ENCODE data around the gene EIF4E1B.

Gene EIF4E1B

DNA sequence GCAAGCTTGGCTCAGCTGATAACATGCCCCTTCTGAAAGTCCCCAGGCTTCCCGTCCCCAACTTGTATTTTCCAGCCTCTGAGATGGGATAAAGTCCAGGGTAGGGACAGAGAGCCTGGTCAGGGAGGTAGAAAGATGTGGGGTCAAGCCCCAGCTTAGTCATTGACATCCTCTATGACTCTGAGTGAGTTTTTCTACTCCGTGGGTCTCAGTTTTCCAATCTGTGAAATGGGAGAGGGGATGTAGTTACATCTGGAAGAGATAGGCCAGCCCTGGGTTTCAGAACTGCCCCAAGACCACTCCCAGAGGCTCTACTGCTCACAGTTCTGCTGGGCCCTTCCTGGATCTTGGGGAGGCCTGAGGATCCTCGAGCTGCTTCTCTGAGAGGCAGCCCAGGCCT is 23.6 kb upstream of the EIF4E1B start:
- DNase-seq: no peak

DNA sequence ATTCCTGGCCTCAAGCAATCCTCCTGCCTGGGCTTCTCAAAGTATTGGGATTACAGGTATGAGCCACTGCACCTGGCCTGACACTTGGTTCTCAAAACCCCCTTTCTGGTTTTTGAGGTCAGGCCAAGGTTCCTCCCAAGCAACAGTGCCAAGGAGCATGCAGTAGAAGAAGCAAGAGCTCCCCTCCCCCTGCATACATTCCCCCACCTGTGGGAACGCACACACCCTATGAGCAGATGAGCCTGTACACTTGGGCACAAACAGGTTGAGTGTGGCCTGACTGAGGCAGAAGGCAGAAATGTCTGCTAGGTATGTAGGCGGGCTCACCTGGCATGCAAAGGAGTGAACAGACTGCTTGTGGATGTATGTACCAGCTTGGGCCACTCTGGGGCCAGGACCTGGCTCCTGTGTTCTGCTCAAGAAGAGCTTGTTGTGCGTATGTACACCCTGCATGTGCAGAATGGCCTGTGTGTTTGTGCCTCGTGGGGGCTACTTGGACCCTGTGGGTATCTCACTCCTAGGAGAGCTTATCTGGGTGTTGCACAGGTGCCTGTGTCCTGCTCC is 22.3 kb upstream of the EIF4E1B start:
- no peak for DNase-seq

DNA sequence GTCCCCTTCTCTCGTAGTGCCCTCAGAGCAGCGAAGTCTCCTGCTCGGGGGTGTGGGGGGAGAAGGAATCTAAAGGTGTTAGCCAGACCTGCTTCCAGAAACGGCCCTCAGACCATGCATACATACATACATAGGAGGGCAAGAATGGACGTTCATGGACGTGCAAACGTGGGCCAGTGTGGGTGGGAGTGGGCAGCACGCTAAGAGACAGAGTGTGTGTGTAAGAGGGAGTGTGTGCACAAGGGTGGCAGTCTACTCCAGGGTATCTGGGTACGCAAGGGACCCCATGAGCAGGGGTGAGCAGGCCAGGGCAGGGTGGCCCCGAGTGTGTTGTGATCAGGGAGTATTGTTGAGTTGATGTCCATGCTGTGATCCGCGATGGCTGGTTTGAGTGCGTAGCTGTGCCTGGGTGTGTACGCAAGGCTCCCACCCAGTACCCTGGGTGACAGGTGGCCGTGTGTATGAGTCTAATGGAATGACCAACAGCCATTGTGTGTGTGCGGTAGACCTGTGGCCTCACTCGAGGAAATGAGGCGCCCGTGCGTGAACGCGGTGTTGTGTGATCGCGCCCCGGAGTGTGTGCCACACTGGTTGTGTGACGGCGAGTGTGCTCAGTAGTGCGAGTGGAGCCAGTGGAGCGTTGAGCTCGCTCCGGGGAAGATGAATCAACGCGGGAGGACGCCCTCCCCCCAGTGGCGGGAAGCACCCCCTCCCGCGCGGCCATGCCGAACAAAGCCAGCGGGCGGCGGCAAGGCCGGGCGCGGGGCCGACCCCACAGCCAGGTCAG is 21.3 kb upstream of the EIF4E1B start:
- DNase-seq: no peak

DNA sequence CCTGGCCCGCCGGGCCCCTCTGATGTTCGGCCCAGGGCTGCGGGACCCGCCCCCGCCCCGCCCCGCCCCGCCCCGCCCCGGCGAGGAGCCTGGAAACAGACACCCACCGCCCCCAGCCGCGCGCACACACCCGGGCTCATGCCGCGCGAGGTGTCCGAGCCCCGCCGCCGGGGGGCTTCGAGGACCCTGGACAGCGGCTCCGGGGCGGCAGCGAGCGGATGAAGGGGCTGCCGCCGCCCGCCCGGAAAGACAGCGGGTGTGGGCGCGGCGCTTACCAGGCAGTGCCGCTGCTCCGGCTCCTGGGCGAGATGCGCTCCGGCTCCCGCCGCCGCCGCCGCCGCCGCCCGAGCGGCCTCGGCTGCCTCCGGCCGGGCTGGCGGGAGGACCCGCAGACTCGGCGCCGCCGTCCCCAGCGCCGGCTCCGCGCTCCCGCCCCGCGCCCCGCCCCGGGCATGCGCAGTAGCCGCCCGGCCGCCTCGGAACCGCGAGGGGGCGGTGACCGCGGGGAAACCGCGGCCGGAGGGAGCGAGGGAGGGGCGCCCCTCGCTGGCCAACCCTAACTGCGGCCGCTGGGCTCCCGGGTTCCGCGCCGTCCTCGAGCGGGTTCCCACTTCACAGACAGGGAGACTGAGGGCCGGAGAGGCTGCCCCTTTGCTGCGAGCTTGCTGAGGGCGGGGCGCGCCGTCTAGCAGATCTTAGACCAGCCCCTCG is 20.6 kb upstream of the EIF4E1B start, which contains the start of gene GPRIN1:
Gene GPRIN1 (minus strand): TSS at position 433 of the 711 bp plus-strand sequence. CDS start 10,322 bp downstream, outside the sequence.
- DNase-seq: peak; percentile 49 to 70

DNA sequence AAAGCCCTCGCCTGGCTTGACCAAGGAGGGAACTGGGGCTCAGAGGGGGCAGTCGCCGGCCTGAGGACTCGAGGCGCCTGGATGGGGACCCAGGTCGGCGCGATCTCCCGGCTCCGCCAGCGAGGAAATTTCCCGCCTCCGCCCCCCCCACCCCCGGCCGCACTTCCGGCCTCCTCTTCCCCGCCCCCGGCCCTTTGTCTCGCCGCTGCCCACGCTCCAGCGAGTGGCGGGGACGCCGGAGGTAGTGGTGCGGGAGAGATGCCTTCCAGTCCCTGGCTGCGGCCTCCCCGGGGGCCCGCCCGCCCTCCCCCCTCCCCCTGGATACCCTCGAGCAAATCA is 20.1 kb upstream of the EIF4E1B start:
- DNase-seq: no peak

DNA sequence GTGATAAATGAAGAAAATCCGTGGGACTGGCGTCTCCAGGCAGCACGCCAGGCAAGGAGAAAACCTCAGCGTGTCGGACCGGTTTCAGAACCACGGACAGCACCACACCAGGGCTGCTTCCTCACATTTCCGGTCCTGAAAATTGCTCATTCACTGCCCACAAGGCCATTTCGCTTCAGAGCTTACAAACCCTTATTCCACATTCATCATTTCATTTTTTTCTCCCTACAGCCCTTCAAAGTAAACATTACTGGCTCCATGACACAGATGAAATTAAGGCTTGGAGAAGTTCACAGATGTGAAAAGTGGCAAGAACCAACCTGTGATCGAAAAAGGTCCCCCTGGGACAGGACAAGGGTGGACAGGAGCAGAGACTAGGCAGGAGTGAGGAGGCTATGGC is 19.0 kb upstream of the EIF4E1B start:
- peak; percentile 52 to 53 for DNase-seq

DNA sequence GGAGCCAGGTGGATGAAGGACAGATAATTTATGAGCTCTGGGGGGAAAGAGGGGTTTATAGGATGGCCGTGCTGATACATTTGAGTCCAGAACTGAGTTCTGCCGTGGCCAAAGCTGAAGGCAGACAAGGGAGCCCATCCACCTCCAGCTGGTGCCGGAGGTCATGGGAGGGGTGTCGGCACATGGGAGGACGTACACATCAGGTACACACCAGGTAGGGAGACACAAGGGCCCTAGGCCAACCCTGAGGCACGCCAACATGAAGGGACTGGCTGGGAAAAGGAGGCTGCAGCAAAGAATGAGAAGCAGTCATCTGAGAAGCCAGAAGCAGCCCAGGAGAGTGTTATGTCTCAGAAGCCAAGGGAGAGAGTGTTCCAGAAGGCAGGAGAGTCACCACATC is 18.5 kb upstream of the EIF4E1B start:
- DNase-seq: no peak

DNA sequence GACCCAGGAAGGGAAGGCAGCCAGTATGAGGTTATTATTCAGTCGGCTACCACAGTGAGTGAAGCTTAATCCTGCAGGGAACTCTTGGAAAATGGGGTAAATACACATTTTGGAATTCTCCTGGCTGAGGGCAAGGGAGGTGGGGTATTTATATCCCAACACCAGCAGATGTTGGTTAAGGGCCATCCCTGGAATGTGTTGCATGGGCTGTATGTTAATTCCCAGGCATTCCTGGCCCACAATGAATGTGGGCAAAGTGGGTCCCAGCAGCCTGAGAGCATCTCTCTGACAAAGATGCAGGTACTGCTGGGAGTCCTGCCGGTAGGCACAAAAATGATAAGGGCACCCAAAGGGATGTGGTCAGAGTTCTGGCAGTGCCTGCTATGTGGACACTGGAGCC is 17.6 kb upstream of the EIF4E1B start:
- DNase-seq: no peak

DNA sequence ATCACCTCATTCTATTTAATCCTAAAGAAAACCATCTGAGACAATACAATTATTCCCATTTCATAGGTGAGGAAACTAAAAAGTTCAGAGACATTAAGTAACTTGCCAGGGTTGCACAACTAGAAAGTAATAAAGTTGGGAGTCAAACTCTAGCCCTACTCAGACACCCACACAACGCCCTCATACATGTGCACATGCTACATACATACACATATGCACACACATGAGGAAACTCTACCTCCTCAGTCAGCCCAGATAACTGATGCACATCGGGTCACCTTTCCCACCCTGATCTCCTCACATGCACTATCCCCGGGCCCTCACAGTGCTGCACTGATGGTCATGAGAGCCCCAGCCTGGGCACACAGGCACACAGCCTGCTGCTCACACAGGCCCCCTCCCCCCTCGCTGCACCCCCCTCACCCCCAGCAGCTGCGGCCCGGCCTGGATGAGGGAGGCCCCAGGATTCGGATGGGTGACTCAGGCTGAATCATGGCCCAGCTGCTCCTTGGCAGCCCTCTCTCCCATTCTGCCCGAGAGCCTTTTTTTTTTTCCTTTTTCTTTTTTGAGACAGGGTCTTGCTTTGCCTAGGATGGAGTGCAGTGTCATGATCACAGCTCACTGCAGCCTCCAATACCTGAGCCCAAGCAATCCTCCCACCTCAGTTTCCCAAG is 15.5 kb upstream of the EIF4E1B start:
- no peak for DNase-seq

DNA sequence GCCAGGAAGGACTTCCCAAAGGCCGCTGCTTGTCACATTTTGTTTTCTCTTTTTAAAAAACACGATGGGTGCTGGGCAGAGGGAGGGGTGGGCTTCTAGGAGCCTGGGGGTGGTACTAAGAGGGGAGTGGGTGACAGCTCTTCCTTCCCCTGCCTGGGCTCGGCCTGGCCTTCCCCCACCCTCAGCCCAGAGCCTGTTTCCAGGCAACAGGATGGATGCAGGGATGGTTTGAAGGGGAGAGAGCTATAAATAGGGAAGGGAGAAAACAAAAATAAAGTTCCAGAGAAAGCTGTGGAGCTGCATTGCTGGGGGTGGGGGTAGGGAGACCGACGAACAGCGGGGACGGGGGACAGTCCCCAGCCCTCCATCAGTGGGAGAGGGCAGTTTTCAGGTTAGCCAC is 14.0 kb upstream of the EIF4E1B start:
- no peak for DNase-seq

DNA sequence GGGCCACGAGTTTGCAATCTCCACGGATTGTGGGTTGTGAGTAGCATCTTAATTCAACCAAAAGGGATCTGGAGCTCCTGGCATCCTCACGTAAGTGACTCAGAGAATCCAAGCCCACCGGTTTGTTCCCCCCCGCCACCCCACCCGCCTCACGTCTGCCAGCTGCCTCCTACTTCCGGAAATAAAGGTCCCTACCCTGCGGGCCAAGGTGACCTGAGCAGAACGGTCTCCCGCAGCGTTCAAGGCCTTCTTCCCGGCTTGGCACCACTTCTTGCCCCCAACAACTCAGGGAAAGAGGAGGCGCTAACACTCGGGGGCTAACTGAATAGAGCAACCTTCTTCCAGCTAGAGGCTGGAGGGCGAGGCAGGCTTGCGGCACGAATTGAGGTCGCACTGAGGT is 11.7 kb upstream of the EIF4E1B start:
- DNase-seq: no peak

DNA sequence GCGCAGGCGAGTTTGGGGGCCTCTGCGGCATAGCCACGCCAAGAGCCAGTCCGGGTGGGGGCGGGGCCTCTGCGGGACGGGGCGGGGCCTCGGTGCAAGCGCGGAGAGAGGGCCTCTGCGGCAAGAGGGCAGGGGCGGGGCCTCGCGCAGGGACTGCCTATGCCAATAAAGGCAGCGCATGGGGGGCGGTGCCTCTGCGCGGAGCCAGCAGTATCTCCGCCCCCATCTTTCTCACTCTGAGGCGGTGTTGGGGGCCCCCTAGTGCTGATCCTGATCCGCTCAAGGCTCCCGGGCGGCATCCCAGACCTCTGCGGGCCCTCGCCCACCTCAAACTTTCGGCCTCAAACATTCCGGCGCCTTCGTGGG is 11.3 kb upstream of the EIF4E1B start:
- peak; percentile 66 to 84 for DNase-seq

DNA sequence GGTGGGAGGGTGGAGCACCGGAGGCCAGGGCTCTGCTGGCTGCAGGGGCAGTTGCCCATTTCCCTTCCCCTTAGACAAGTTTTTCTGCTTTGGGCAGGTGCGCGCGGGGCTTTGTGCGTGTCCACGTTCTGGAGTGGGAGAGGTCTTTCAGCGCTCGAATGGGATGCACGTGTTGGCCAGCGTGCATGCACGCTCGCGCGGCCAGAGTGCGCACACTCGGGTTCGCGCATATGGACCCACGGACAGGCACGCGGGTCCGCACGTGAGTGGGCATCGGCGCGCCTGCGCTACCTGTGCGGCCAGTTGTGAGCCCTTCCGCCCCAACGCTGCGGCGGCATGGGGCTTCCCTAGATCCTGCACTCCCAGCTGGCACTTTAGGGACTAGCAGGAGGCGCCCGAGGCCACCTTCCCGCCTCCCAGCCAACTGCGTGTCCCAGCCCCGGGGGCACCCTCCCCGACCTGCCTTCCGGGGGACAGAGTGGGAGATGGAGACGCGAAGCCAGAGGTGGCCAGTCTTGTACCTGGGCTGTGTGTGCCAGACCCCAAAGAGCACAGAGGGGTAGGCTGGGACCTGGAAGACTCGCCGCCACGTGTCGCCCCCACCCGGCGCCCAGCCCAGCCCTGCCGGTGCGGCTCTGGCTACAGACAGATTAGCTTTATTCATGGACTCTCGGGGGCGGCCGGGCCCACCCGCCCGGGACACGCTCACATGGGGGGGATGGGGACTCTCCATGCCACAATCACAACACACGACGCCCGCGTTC is 10.7 kb upstream of the EIF4E1B start:
- DNase-seq: no peak

DNA sequence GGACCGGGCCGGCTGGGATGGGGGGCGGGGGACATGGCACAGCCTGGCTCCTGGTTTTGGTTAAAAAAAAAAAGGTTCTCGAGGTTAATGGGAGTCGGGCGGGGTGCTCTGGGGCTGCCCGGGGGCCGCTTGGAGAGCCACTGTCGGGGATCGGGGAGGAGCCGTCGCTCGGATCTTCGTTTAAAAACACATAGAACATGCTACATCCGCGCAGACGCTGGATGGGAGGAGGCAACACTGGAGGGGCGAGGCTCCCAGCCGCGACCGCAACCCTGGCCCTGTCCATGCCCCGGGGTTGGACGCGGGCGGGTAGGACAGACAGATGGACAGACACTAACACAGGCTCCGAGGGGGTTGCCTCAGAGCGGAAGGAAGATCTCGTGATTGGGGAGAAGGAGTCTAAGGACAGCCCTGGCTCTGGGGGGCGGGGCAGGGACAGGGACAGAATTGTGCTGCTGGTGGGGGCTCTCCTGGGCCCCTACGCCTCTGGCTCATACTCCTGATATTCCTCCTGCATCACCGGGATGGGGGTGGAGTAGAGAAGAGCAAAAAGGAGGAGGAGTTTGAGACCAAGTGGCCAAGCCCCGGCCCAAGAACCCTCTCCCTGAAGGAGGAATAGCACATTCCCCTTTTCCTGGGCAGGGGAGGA is 10.0 kb upstream of the EIF4E1B start:
- no peak for DNase-seq

DNA sequence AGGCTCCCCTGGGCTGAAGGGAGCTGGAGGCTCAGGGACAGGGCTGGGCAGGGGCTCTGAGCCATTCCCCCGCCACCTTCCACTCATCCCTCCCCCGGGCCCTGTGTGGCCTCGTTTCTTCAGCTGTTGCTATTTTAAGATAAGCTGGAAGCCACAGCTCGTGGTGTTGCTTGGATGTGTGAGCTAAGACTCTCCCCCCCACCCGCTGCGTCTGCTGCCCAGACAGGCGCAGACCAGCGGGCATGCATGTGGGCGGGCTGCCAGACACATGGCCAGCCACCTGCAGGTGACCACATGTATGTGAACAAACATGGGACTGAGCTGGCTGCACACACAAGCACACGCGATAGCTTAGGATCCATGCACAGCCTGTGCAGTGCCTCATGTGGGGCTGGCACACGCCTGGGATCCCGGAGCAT is 8.8 kb upstream of the EIF4E1B start:
- DNase-seq: no peak

DNA sequence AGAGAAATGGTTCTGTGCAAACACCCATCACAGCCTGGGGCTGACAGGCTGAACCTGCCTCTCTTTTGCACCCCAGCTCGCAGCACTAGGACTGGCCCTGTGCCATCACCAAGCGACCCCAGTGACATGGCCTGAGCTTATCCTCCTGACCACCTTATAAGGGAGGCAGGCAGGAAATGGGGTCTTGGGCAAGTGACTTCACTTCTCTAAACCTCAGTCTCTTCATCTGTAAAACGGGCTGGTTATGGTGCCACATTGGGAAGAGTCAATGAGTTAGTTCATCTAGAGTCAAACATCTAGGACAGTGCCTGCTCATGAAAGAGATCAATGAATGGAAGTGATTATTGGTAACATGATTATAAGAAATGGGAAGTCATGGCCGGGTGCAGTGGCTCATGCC is 6.3 kb upstream of the EIF4E1B start:
- DNase-seq: no peak

DNA sequence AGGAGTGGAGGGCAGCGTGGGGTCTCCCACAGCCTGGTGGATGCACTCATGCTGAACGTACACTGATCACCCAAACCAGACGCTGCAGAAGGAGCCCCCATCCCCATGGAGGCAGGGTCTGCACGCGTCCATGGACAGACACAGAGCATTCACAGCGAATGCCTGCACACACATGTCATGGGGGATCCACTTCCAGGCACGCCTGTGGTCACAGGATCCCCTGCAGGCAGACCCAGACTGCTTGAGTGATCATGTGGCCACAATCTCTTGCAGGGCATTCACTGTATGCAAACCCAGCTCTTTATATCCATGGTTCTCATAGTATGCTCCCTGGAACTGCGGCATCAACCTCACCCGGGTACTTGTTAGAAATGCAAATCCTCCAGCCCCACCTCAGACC is 5.5 kb upstream of the EIF4E1B start:
- DNase-seq: no peak

DNA sequence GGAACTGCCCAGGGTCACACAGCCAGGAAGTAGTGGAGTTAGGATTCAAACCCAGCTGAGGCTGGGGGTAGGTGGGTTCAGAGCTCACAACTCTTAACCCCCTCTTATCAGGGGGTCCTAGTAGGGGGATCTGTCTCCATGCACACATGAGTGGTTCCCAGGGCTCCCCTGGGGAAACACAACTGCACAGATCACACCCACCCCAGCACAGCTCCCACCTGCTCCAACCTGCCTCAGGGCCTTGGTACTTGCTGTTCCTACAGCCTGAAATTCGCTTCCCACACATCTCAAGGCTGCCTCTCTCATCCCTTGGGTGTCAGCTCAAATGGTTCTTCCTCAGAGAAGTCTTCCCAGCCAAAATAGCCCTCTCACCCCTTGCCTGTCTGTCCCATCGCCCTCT is 5.0 kb upstream of the EIF4E1B start:
- no peak for DNase-seq

DNA sequence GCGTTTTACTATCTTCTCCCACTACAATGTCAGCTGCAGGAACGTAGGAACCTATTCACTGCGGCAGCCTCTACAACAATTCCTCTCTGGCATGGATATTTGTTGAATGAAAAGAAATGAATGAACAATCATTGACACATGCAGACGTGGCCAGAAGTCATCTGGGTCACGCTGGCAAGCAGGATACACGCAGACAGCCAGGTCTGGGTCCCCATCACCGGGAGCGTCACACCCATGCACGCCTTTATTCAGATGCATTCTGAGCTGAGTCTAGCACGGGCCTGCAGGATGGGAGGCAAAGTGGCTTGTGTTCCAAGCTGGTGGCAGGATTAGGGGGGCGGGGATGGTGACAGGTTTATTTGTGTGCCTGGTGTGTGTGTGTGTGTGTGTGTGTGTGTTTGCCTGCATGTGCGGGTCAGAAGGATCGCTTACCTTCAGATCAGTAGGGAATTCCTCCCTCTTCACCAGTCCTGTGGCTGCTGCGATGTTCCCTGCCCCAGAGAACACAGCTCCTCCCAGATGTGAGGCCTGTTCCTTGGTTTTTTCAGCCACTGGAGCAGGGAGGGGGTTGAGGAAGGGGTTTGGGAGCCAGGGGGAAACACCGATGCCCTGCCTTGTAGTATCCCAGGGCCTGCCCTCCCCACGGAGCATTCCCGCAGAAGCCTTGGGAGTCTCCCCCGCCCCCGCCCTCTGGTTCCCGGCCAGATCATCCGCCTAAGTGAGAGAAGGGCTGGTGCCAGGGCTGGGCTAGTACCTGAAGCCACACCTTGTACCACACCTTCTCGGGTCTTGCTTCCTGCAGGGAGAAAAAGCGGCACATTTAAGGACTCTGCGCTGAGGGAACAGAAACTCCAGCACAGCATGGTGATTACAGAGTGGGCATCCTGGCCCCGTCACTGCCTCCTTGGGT is 4.3 kb upstream of the EIF4E1B start:
- no peak for DNase-seq

DNA sequence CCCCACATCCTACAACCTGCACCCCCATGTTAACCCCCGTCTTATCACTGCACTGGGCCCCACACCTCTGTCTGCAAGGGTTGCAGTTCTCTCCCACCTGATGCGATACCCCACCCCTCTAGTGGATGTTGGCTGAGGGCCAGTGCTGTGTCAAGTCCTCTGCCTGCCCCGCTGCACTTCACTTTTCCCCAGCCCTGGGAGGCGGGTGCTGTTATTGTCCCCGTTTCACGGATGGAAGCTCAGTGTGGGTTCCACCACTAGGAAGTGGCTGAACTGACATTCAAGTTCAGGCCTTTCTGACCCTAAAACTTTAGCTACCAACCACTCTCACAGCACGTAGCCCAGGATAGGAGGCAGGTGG is 3.6 kb upstream of the EIF4E1B start:
- no peak for DNase-seq

DNA sequence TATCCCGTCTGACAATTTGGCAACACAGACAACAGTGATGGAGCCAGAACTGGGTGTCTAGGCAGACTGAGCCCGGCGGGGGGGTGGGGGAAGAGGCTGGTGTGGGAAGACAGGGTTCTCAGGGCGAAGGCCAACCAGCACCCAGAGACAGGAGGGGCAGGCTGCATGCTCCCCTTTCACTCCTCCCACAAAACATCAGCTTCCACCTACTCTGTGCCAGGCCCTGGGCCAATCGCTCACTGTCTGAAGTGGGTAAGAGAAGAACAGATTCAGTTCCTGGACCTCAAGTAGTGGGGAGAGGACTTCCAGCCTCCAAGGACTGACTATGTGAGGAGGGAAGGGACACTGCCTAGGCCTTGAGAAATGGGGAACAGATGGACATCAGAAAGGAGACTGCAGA is 2.9 kb upstream of the EIF4E1B start:
- DNase-seq: no peak

Data from stimulated activated CD4-positive, alpha-beta T cell treated with anti-CD3 and anti-CD28 coated beads, Interleukin-2, amount 100 ng/mL, for 48 hours (primary cell).